MM.1S (cell line): ENCODE data around the gene SLC10A3.

ENCODE experiments used
- DNase-seq: peaks from one replicate; pipeline ENCODE4 v3.0.0-alpha.2; 2015
- H2AFZ ChIP-seq: fragments of 300-600 bp; sonication (generic); 2 replicates; pipeline ENCODE4 v1.6.0; 2016; ENCODE audit warnings: antibody characterized with exemption, low read length
- H3F3A ChIP-seq: fragments of 300-600 bp; sonication (generic); 2 replicates; pipeline ENCODE4 v1.6.1; 2016; ENCODE audit warnings: mild to moderate bottlenecking, antibody characterized with exemption, low read length, moderate library complexity, mixed read lengths; ENCODE audit not compliant: insufficient read depth
- H3K27ac ChIP-seq: fragments of 300-600 bp; sonication (generic); 2 replicates; pipeline ENCODE4 v1.5.1; 2016; ENCODE audit warnings: mild to moderate bottlenecking, low read length
- H3K27me3 ChIP-seq: fragments of 300-600 bp; sonication (generic); replicated peaks from 2 replicates; pipeline ENCODE4 v1.6.0; 2016; ENCODE audit warnings: low read length; ENCODE audit not compliant: insufficient read depth
- H3K36me3 ChIP-seq: fragments of 300-600 bp; sonication (generic); replicated peaks from 2 replicates; pipeline ENCODE4 v1.6.1; 2016; ENCODE audit warnings: mild to moderate bottlenecking, low read length, mixed read lengths; ENCODE audit not compliant: insufficient read depth
- H3K4me1 ChIP-seq: fragments of 300-600 bp; sonication (generic); 2 replicates; pipeline ENCODE4 v1.6.1; 2016; ENCODE audit warnings: low read length, mixed read lengths
- H3K4me2 ChIP-seq: fragments of 300-600 bp; sonication (generic); 2 replicates; pipeline ENCODE4 v1.6.0; 2016; ENCODE audit warnings: low read depth, low read length
- H3K4me3 ChIP-seq: fragments of 300-600 bp; sonication (generic); 2 replicates; pipeline ENCODE4 v1.5.1; 2016; ENCODE audit warnings: low read length, mixed read lengths
- H3K79me2 ChIP-seq: fragments of 300-600 bp; sonication (generic); 2 replicates; pipeline ENCODE4 v1.6.1; 2016; ENCODE audit warnings: mixed run types, low read length, mixed read lengths
- H3K9ac ChIP-seq: fragments of 300-600 bp; sonication (generic); 2 replicates; pipeline ENCODE4 v1.6.1; 2016; ENCODE audit warnings: low read length, mixed read lengths
- H3K9me2 ChIP-seq: fragments of 300-600 bp; sonication (generic); replicated peaks from 2 replicates; pipeline ENCODE4 v1.6.1; 2016; ENCODE audit warnings: mild to moderate bottlenecking, low read length, mixed read lengths; ENCODE audit not compliant: insufficient read depth
- H3K9me3 ChIP-seq: fragments of 300-600 bp; sonication (generic); replicated peaks from 2 replicates; pipeline ENCODE4 v1.6.1; 2016; ENCODE audit warnings: mild to moderate bottlenecking, low read length, mixed read lengths; ENCODE audit not compliant: insufficient read depth
- H4K20me1 ChIP-seq: fragments of 300-600 bp; sonication (generic); 2 replicates; pipeline ENCODE4 v1.6.1; 2016; ENCODE audit warnings: mild to moderate bottlenecking, low read length, moderate library complexity, mixed read lengths; ENCODE audit not compliant: insufficient read depth
- EZH2 ChIP-seq: fragments of 300-600 bp; sonication (generic); optimal IDR thresholded peaks from 2 replicates; pipeline ENCODE3; 2017; ENCODE audit warnings: low read depth, mild to moderate bottlenecking, antibody characterized with exemption, low read length, mixed read lengths
- EZH2phosphoT487 ChIP-seq: fragments of 300-600 bp; sonication (generic); IDR thresholded peaks from 2 replicates; pipeline ENCODE4 v1.6.1; 2018; ENCODE audit warnings: antibody characterized with exemption, low read length
- TF ChIP-seq, protein P1 (sequence below): fragments of 300-600 bp; sonication (generic); IDR thresholded peaks from 2 replicates; pipeline ENCODE4 v1.5.1; 2016; ENCODE audit warnings: antibody characterized with exemption, low read length, mixed read lengths

The SLC10A3 gene

DNA sequence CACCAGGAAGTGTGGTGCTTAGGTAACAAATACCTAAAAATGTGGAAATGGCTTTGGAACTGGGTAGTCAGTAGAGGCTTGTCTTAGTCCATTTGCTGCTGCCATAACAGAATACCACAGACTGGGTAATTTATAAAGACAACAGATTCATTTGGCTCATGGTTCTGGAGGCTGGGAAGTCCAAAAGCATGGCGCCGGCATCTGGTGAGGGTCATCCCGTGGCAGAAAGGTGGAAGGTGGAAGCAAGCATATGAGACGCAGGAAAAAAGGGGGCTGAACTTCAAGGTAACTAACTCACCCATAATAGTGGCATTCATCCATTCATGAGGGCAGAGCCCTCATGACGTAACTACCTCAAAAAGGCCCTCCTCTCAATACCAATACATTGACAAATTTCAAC is 19.0 kb upstream of the SLC10A3 start:
- H4K20me1 ChIP-seq, result no peaks in the 10 kb centered on the region
- no peaks in the 10 kb centered on the region for H3K9me2 ChIP-seq
- H3K36me3 ChIP-seq, result no peaks in the 10 kb centered on the region
- H3K27me3 ChIP-seq, result no peaks in the 10 kb centered on the region
- H3K79me2 ChIP-seq, result no peaks in the 10 kb centered on the region
- H3K27ac ChIP-seq, result no peak overlapping the region
- no peaks in the 10 kb centered on the region for H3K4me1 ChIP-seq
- H3K9me3 ChIP-seq, result no peaks in the 10 kb centered on the region
- H3K4me3 ChIP-seq, result no peak overlapping the region
- no peak overlapping the region for H3K4me2 ChIP-seq
- no peak overlapping the region for H3K9ac ChIP-seq
- TF ChIP-seq, protein P1, sequence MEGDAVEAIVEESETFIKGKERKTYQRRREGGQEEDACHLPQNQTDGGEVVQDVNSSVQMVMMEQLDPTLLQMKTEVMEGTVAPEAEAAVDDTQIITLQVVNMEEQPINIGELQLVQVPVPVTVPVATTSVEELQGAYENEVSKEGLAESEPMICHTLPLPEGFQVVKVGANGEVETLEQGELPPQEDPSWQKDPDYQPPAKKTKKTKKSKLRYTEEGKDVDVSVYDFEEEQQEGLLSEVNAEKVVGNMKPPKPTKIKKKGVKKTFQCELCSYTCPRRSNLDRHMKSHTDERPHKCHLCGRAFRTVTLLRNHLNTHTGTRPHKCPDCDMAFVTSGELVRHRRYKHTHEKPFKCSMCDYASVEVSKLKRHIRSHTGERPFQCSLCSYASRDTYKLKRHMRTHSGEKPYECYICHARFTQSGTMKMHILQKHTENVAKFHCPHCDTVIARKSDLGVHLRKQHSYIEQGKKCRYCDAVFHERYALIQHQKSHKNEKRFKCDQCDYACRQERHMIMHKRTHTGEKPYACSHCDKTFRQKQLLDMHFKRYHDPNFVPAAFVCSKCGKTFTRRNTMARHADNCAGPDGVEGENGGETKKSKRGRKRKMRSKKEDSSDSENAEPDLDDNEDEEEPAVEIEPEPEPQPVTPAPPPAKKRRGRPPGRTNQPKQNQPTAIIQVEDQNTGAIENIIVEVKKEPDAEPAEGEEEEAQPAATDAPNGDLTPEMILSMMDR, result no peak
- TF ChIP-seq EZH2phosphoT487, result no peak
- no peak for TF ChIP-seq EZH2
- no peaks in the 10 kb centered on the region for H3F3A ChIP-seq
- no peak for DNase-seq
- H2AFZ ChIP-seq, result no peak overlapping the region

DNA sequence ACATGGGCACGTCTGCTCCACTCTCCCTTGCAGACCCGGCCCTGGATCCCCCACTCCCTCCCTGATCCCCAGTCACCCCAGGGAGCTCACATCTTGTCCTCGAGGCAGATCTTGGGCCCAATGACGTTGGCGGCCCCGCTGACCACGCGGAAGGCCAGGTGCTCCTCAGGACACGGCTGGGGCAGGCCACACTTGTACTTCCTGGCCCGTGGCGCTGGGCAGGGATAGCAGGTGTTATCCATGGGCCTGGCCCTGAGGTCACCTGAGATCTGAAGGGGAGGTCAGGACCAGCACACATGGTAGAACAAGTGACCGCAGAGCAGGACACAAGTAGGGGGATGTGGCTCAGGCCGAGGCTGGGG is 17.9 kb upstream of the SLC10A3 start:
- H3K4me3 ChIP-seq, result no peak overlapping the region

DNA sequence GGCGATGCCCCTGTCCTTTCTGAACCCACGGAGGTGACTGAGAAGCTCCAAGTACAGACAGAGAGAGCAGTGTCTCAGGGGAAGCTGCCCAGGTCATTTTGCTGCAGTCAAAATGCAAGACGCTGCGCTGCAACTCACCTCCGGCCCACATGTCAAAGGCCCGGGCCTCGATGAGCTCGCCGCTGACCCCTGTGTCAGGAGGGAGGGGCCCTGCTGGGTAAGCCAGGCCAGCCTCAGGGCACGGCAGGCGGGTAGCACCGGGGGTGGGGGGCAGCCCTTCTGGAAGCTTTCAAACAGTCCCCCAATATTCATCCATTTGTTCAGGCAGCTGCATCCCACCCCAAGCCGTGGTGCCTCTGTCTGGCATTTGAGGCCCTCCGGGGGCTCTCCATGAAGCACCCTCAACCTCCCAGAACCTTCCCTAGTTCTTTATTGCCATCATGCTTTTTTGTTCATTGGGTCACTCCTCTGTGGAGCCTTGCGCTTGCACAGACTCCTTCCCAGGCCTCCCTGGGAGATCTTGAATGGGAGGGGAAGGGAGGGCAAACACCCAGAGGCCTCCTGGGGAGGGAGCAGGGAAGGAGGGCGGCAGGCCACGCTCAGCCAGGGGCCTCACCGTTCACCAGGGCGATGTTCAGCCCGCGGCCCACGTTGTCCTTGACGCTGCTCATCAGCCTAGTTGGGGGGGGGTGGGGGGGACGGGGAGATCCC is 17.4 kb upstream of the SLC10A3 start:
- no peak overlapping the region for H3K4me2 ChIP-seq
- no peaks in the 10 kb centered on the region for H3K79me2 ChIP-seq
- TF ChIP-seq EZH2phosphoT487 (no peak), EZH2 (no peak)
- TF ChIP-seq, protein P1, result no peak
- no peak overlapping the region for H2AFZ ChIP-seq
- H3K9ac ChIP-seq, result no peak overlapping the region
- DNase-seq, result no peak
- H3K9me2 ChIP-seq, result no peaks in the 10 kb centered on the region
- no peak overlapping the region for H3K4me3 ChIP-seq
- H3K36me3 ChIP-seq, result no peaks in the 10 kb centered on the region
- H4K20me1 ChIP-seq, result no peaks in the 10 kb centered on the region
- H3F3A ChIP-seq, result no peaks in the 10 kb centered on the region
- H3K27ac ChIP-seq, result no peak overlapping the region
- no peaks in the 10 kb centered on the region for H3K4me1 ChIP-seq
- H3K9me3 ChIP-seq, result no peaks in the 10 kb centered on the region
- H3K27me3 ChIP-seq, result no peaks in the 10 kb centered on the region

More for the DNA sequence above, 17.9 kb upstream of the SLC10A3 start:
- Histone ChIP-seq H4K20me1 (no peaks in the 10 kb centered on the region), H2AFZ (no peak overlapping the region), H3K4me2 (no peak overlapping the region), H3K27ac (no peak overlapping the region), H3K27me3 (no peaks in the 10 kb centered on the region), H3K9me2 (no peaks in the 10 kb centered on the region), H3K9me3 (no peaks in the 10 kb centered on the region), H3K9ac (no peak overlapping the region), H3K4me1 (no peaks in the 10 kb centered on the region), H3K79me2 (no peaks in the 10 kb centered on the region), H3F3A (no peaks in the 10 kb centered on the region), H3K36me3 (no peaks in the 10 kb centered on the region)
- no peak for DNase-seq
- TF ChIP-seq, protein P1, result no peak
- TF ChIP-seq EZH2phosphoT487, result no peak
- no peak for TF ChIP-seq EZH2
